IMR-90 (cell line): Measurements from ENCODE around the gene NXPH2. TPM values are rescaled to one million over a fixed set of nuclear protein-coding genes. Genes with fewer than 3 reads are reported as not detected.

ENCODE experiments used
- ATAC-seq: fragments of 200-7000 bp; cut with Tn5 transposase; 2 replicates; pipeline ENCODE4 v1.9.1; 2020; ENCODE audit warnings: low read depth, mild to moderate bottlenecking, moderate library complexity
- BruUV-seq: library from RNA; stranded (reverse); fragments of 400-500 nt; replicated peaks from 2 replicates; lab custom pipeline; 2021; lab: Mats Ljungman, UMichigan
- CTCF ChIA-PET: fragments of 300-600 bp; formaldehyde crosslinking; extraction: SDS; loops from one replicate; lab custom pipeline; 2021; ENCODE audit warnings: antibody characterized with exemption; lab: Yijun Ruan, JAX
- POLR2A ChIA-PET: fragments of 300-600 bp; sonication (Branson Sonifier 250); formaldehyde crosslinking; loops from one replicate; lab custom pipeline; 2022; ENCODE audit warnings: antibody characterized with exemption; ENCODE audit not compliant: unreplicated experiment; lab: Charles Lee
- DNase-seq: peaks from one replicate; pipeline ENCODE4 v3.0.0; 2013
- H2AFZ ChIP-seq: replicated peaks from 2 replicates; pipeline ENCODE3; 2013; ENCODE audit warnings: low read length, mild to moderate bottlenecking; ENCODE audit not compliant: poor library complexity
- H2AK5ac ChIP-seq: 2 replicates; pipeline ENCODE4 v1.6.1; 2013; ENCODE audit warnings: low read depth, low read length, inconsistent platforms
- H2AK9ac ChIP-seq: replicated peaks from 2 replicates; pipeline ENCODE3; 2013; ENCODE audit warnings: mild to moderate bottlenecking, low read depth, low read length, moderate library complexity; ENCODE audit not compliant: poor library complexity
- H2BK120ac ChIP-seq: 2 replicates; pipeline ENCODE4 v1.6.1; 2013; ENCODE audit warnings: low read depth, low read length, inconsistent platforms
- H2BK15ac ChIP-seq: 3 replicates; pipeline ENCODE4 v1.6.1; 2013; ENCODE audit warnings: low read depth, low read length, inconsistent platforms
- H2BK20ac ChIP-seq: 2 replicates; pipeline ENCODE4 v1.6.1; 2013; ENCODE audit warnings: low read depth, mild to moderate bottlenecking, inconsistent platforms, low read length, moderate library complexity
- H2BK5ac ChIP-seq: 2 replicates; pipeline ENCODE4 v1.6.1; 2013; ENCODE audit warnings: mild to moderate bottlenecking, low read depth, low read length, inconsistent platforms; ENCODE audit not compliant: poor library complexity, severe bottlenecking
- H3K14ac ChIP-seq: replicated peaks from 2 replicates; pipeline ENCODE4 v1.6.1; 2013; ENCODE audit warnings: low read depth, low read length, inconsistent platforms
- H3K18ac ChIP-seq: 2 replicates; pipeline ENCODE4 v1.6.1; 2013; ENCODE audit warnings: low read depth, low read length, control low read depth
- H3K23ac ChIP-seq: 2 replicates; pipeline ENCODE4 v1.6.1; 2013; ENCODE audit warnings: low read depth, low read length, inconsistent platforms
- H3K27ac ChIP-seq: 2 replicates; pipeline ENCODE4 v1.5.1; 2013; ENCODE audit warnings: mild to moderate bottlenecking, control low read depth, low read length; ENCODE audit not compliant: insufficient read depth
- H3K27me3 ChIP-seq: 2 replicates; pipeline ENCODE4 v1.6.1; 2013; ENCODE audit warnings: low read length; ENCODE audit not compliant: control insufficient read depth, insufficient read depth
- H3K36me3 ChIP-seq: 2 replicates; pipeline ENCODE4 v1.6.1; 2013; ENCODE audit warnings: low read length, mixed read lengths; ENCODE audit not compliant: control insufficient read depth, insufficient read depth
- H3K4ac ChIP-seq: 2 replicates; pipeline ENCODE4 v1.6.1; 2013; ENCODE audit warnings: low read depth, low read length, inconsistent platforms
- H3K4me1 ChIP-seq: 2 replicates; pipeline ENCODE4 v1.6.1; 2013; ENCODE audit warnings: low read length, mixed read lengths; ENCODE audit not compliant: control insufficient read depth, insufficient read depth
- H3K4me2 ChIP-seq: 2 replicates; pipeline ENCODE4 v1.6.1; 2013; ENCODE audit warnings: low read depth, mild to moderate bottlenecking, control low read depth, low read length, moderate library complexity
- H3K4me3 ChIP-seq: 2 replicates; pipeline ENCODE4 v1.5.1; 2013; ENCODE audit warnings: low read depth, mild to moderate bottlenecking, control low read depth, low read length, moderate library complexity; ENCODE audit not compliant: insufficient read depth
- H3K56ac ChIP-seq: 2 replicates; pipeline ENCODE4 v1.6.1; 2013; ENCODE audit warnings: low read length, inconsistent platforms; ENCODE audit not compliant: insufficient read depth; ENCODE audit errors: extremely low read depth
- H3K79me1 ChIP-seq, 2 experiments: 2 replicates each; pipeline ENCODE4 v1.6.1; 2013; ENCODE audit warnings: low read length in 2 of 2, inconsistent platforms in 1 of 2, low read depth in 1 of 2
- H3K9ac ChIP-seq: 2 replicates; pipeline ENCODE4 v1.6.1; 2013; ENCODE audit warnings: low read depth, low read length, control low read depth
- H3K9me1 ChIP-seq: 2 replicates; pipeline ENCODE4 v1.6.1; 2013; ENCODE audit warnings: low read length, inconsistent platforms; ENCODE audit not compliant: insufficient read depth
- H3K9me3 ChIP-seq: 2 replicates; pipeline ENCODE4 v1.6.1; 2013; ENCODE audit warnings: low read length; ENCODE audit not compliant: control insufficient read depth, insufficient read depth
- H4K20me1 ChIP-seq: 2 replicates; pipeline ENCODE4 v1.6.1; 2013; ENCODE audit warnings: low read length, inconsistent platforms; ENCODE audit not compliant: insufficient read depth
- H4K5ac ChIP-seq: 2 replicates; pipeline ENCODE4 v1.6.1; 2013; ENCODE audit warnings: mild to moderate bottlenecking, low read depth, low read length, control low read depth
- H4K8ac ChIP-seq, 2 experiments: 2 replicates each; pipeline ENCODE4 v1.6.1; 2013; ENCODE audit warnings: low read depth in 2 of 2, low read length in 2 of 2, control low read depth in 1 of 2, inconsistent platforms in 1 of 2
- H4K91ac ChIP-seq: 2 replicates; pipeline ENCODE4 v1.6.1; 2013; ENCODE audit warnings: low read depth, low read length, inconsistent platforms; ENCODE audit not compliant: insufficient read depth
- MAFK ChIP-seq: IDR thresholded peaks from 2 replicates; pipeline ENCODE4 v1.6.1; 2012; ENCODE audit warnings: low read depth, low read length, improper control_type of control experiment
- MAZ ChIP-seq: IDR thresholded peaks from 2 replicates; pipeline ENCODE4 v1.6.1; 2012; ENCODE audit warnings: low read depth, mild to moderate bottlenecking, low read length, improper control_type of control experiment, moderate library complexity, borderline replicate concordance
- NFE2L2 ChIP-seq: fragments of 150-350 bp; IDR thresholded peaks from 2 replicates; pipeline ENCODE4 v1.6.1; 2016; ENCODE audit warnings: low read depth, mild to moderate bottlenecking, low read length
- POLR2A ChIP-seq: IDR thresholded peaks from 2 replicates; pipeline ENCODE4 v1.6.1; 2012; ENCODE audit warnings: mild to moderate bottlenecking, low read depth, low read length
- WGBS, 2 experiments: methylation state at CpG; one replicate each; pipeline versions ENCODE4 v1.1.5 to v1.1.7; 2013; ENCODE audit warnings: missing lambda C conversion rate in 2 of 2; ENCODE audit not compliant: insufficient read length in 1 of 2; ENCODE audit errors: extremely low coverage in 2 of 2; 5-methylcytosine and 5-hydroxymethylcytosine counted together
- dilution Hi-C: fragments of 300-500 bp; cut with HindIII; formaldehyde crosslinking; loops from one replicate; pipeline ENCODE4 v1.14.3; 2018; ENCODE audit warnings: low sequenced_read_pairs; ENCODE audit not compliant: unreplicated experiment
- in situ Hi-C: fragments of 300-500 bp; cut with MboI; formaldehyde crosslinking; loops from 3 replicates; pipeline ENCODE4 v1.14.3; 2019; ENCODE audit warnings: low sequenced_read_pairs, inconsistent platforms, mixed read lengths
- intact Hi-C: fragments of 100-400 bp; cut with micrococcal nuclease; formaldehyde crosslinking; loops from 2 replicates; pipeline ENCODE4 v1.10.0; 2022
- polyA plus RNA-seq, 3 experiments: library from polyadenylated mRNA; depleted of rRNA; stranded (reverse); fragments of >200 nt; gene quantifications; 2 replicates each; pipeline ENCODE4 v1.2.3, GENCODE V29; 2012; ENCODE audit warnings: low replicate concordance in 1 of 3
- total RNA-seq: library from RNA; depleted of rRNA; stranded (reverse); fragments of >200 nt; gene quantifications from 2 replicates; pipeline ENCODE4 v1.2.3, GENCODE V29; 2012
- TF ChIP-seq, protein P1 (sequence below): conservative IDR thresholded peaks from 2 replicates; pipeline ENCODE4 v1.5.1; 2012; ENCODE audit warnings: mild to moderate bottlenecking, low read depth, low read length, improper control_type of control experiment

Gene NXPH2
- total and polyA plus RNA-seq, 2 of the 4 experiments (the other 2 are of a cell fraction): not detected

DNA sequence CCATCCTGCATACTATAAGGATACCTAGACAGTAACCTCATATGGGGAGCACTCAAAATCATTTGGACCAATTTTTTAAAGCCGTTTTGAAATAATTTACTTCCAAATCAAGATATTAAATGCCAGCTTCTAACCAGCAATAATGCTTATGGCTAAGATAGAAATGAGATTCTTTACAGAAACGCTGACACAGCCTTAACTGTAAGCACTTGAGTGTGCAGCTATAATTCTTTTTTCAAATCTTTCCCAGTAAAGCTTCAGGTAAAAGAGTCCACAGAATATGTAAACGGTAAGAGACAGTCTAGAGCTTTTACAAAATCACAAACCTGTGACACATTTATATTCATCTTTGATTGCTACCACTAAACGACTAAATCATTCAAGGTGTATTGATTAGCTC, 4.5 kb downstream of the NXPH2 start:
- Histone ChIP-seq H2BK120ac (no peak overlapping the region), H3K79me1 (no peaks in the 10 kb centered on the region), H3K27me3 (peaks cover 14% of the 10 kb centered on the region), H3K9ac (no peak overlapping the region), H2AK5ac (no peak overlapping the region), H3K36me3 (no peaks in the 10 kb centered on the region), H2AFZ (no peak overlapping the region), H3K4me2 (no peak overlapping the region), H3K4me3 (no peak overlapping the region), H3K9me1 (no peaks in the 10 kb centered on the region), H3K4me1 (no peaks in the 10 kb centered on the region), H3K23ac (no peak overlapping the region), H4K5ac (no peak overlapping the region), H3K4ac (no peak overlapping the region), H3K9me3 (no peaks in the 10 kb centered on the region), H3K18ac (no peak overlapping the region), H3K14ac (no peak overlapping the region), H2BK20ac (no peak overlapping the region), H4K20me1 (no peaks in the 10 kb centered on the region), H3K27ac (no peak overlapping the region), H2BK15ac (no peak overlapping the region), H4K8ac (no peak overlapping the region), H2AK9ac (no peak overlapping the region), H2BK5ac (no peak overlapping the region), H3K56ac (no peak overlapping the region), H4K91ac (no peak overlapping the region)
- POLR2A ChIA-PET: no interaction called here
- dilution Hi-C loops (no loop called here), in situ Hi-C loops (loop anchor here (25.0 kb wide), 1 partner anchor 863 kb away; no protein-coding TSS in a partner anchor), intact Hi-C loops (no loop called here)
- BruUV-seq: no TSS peak
- CTCF ChIA-PET: interaction anchor here (0.5 kb wide), 1 partner anchor 392 kb away, joined by 3 read pairs; no protein-coding TSS in a partner anchor
- DNase-seq: no peak
- ATAC-seq: no peak
- TF ChIP-seq MAZ (no peak), MAFK (peak; percentile 74), POLR2A (no peak), NFE2L2 (no peak)
- TF ChIP-seq, protein P1, sequence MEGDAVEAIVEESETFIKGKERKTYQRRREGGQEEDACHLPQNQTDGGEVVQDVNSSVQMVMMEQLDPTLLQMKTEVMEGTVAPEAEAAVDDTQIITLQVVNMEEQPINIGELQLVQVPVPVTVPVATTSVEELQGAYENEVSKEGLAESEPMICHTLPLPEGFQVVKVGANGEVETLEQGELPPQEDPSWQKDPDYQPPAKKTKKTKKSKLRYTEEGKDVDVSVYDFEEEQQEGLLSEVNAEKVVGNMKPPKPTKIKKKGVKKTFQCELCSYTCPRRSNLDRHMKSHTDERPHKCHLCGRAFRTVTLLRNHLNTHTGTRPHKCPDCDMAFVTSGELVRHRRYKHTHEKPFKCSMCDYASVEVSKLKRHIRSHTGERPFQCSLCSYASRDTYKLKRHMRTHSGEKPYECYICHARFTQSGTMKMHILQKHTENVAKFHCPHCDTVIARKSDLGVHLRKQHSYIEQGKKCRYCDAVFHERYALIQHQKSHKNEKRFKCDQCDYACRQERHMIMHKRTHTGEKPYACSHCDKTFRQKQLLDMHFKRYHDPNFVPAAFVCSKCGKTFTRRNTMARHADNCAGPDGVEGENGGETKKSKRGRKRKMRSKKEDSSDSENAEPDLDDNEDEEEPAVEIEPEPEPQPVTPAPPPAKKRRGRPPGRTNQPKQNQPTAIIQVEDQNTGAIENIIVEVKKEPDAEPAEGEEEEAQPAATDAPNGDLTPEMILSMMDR: no peak
- WGBS, 2 experiments: no CpG with 5 or more reads among the region's 4 CpGs
